GM12891 (cell line): ENCODE results near the gene C17orf50.

Source experiments
- POLR2A ChIP-seq: IDR thresholded peaks from 2 replicates; pipeline ENCODE4 v1.6.1; 2011; ENCODE audit warnings: low read depth, low read length, control low read depth
- POLR2AphosphoS5 ChIP-seq: IDR thresholded peaks from 2 replicates; pipeline ENCODE4 v1.6.1; 2011; ENCODE audit warnings: low read depth, low read length, control low read depth
- TAF1 ChIP-seq: IDR thresholded peaks from 2 replicates; pipeline ENCODE4 v1.6.1; 2011; ENCODE audit warnings: low read depth, low read length, control low read depth

- TF ChIP-seq POLR2AphosphoS5 (no peak), POLR2A (no peak), TAF1 (no peak)
These were observed 28.0 kb downstream of the C17orf50 start for GRCh38 chr17:35788477-35789368.
